GM12878 (cell line): ENCODE data around the gene TENT4B. TPM values are rescaled to one million over a fixed set of nuclear protein-coding genes. Genes with fewer than 3 reads are reported as not detected.

Experiments used
- ATAC-seq: fragments of 200-7000 bp; cut with Tn5 transposase; 3 replicates; pipeline ENCODE4 v1.9.1; 2020; ENCODE audit warnings: mild to moderate bottlenecking, moderate library complexity
- BruUV-seq: library from RNA; stranded (reverse); fragments of 400-500 nt; replicated peaks from 2 replicates; lab custom pipeline; 2021; lab: Mats Ljungman, UMichigan
- CTCF ChIA-PET: fragments of 300-600 bp; sonication (Branson Sonifier 250); formaldehyde crosslinking; extraction: SDS; loops from one replicate; lab custom pipeline; 2021; ENCODE audit warnings: inconsistent platforms; lab: Yijun Ruan, JAX
- POLR2A ChIA-PET: fragments of 350-600 bp; formaldehyde crosslinking; extraction: SDS; loops from one replicate; lab custom pipeline; 2021; ENCODE audit warnings: inconsistent platforms; lab: Charles Lee
- RAD21 ChIA-PET: fragments of 300-600 bp; sonication (Branson Sonifier 250); formaldehyde crosslinking; loops from one replicate; lab custom pipeline; 2023; ENCODE audit warnings: antibody characterized with exemption; ENCODE audit not compliant: unreplicated experiment; lab: Charles Lee
- SMC1A ChIA-PET: fragments of 300-600 bp; sonication (Branson Sonifier 250); formaldehyde crosslinking; loops from one replicate; lab custom pipeline; 2023; ENCODE audit not compliant: unreplicated experiment, uncharacterized antibody; lab: Charles Lee
- DNase-seq: peaks from one replicate; pipeline ENCODE4 v3.0.0-alpha.2; 2011; ENCODE audit warnings: low read depth, low spot score
- FAIRE-seq: peaks from 3 replicates; lab custom pipeline; 2011; peaks lifted over from hg19 to GRCh38; lab: Jason Lieb, UNC
- H2AFZ ChIP-seq: 2 replicates; pipeline ENCODE4 v1.6.0; 2011; ENCODE audit warnings: low read depth, low read length, control low read depth; ENCODE audit not compliant: control insufficient read depth
- H3K27ac ChIP-seq: 2 replicates; pipeline ENCODE4 v1.5.1; 2011; ENCODE audit warnings: control low read depth; ENCODE audit not compliant: control insufficient read depth, insufficient read depth
- H3K27me3 ChIP-seq, 2 experiments: replicated peaks in 1 of 2; 2 replicates each; pipeline versions ENCODE4 v1.6.0 to v1.6.1; 2011; ENCODE audit warnings: low read length in 1 of 2; ENCODE audit not compliant: control insufficient read depth in 2 of 2, insufficient read depth in 2 of 2
- H3K36me3 ChIP-seq, 2 experiments: 2 replicates each; pipeline ENCODE4 v1.5.1; 2011; ENCODE audit warnings: low read length in 1 of 2; ENCODE audit not compliant: control insufficient read depth in 2 of 2, insufficient read depth in 2 of 2
- H3K4me1 ChIP-seq: 2 replicates; pipeline ENCODE4 v1.6.1; 2011; ENCODE audit warnings: mild to moderate bottlenecking, low read length, moderate library complexity, mixed read lengths; ENCODE audit not compliant: control insufficient read depth, insufficient read depth
- H3K4me2 ChIP-seq: 2 replicates; pipeline ENCODE4 v1.6.0; 2011; ENCODE audit warnings: control low read depth; ENCODE audit not compliant: control insufficient read depth, insufficient read depth
- H3K4me3 ChIP-seq: fragments of 200-600 bp; sonication (generic); 2 replicates; pipeline ENCODE4 v1.5.1; 2016
- H3K79me2 ChIP-seq: 2 replicates; pipeline ENCODE4 v1.6.0; 2011; ENCODE audit warnings: low read length; ENCODE audit not compliant: control insufficient read depth, insufficient read depth
- H3K9ac ChIP-seq: 2 replicates; pipeline ENCODE4 v1.8.0; 2011; ENCODE audit warnings: low read length, control low read depth, mixed read lengths; ENCODE audit not compliant: control insufficient read depth, insufficient read depth
- H3K9me3 ChIP-seq: replicated peaks from 3 replicates; pipeline ENCODE4 v1.5.1; 2011; ENCODE audit warnings: mild to moderate bottlenecking, low read length; ENCODE audit not compliant: control insufficient read depth, insufficient read depth
- H4K20me1 ChIP-seq: 2 replicates; pipeline ENCODE4 v1.6.0; 2011; ENCODE audit not compliant: control insufficient read depth, insufficient read depth
- IKZF2 ChIP-seq, 2 experiments: fragments of 450-650 bp; IDR thresholded peaks; 2 replicates each; pipeline ENCODE4 v1.6.1; 2017; ENCODE audit warnings: mild to moderate bottlenecking in 2 of 2, moderate library complexity in 2 of 2
- POLR2AphosphoS5 ChIP-seq: IDR thresholded peaks from 2 replicates; pipeline ENCODE4 v1.6.1; 2011; ENCODE audit warnings: mild to moderate bottlenecking, low read length, inconsistent platforms
- SREBF1 ChIP-seq: IDR thresholded peaks from 2 replicates; pipeline ENCODE4 v1.6.1; 2012; ENCODE audit warnings: mild to moderate bottlenecking, low read length
- SREBF2 ChIP-seq: IDR thresholded peaks from 2 replicates; pipeline ENCODE4 v1.6.1; 2012; ENCODE audit warnings: mild to moderate bottlenecking, low read length
- YY1 ChIP-seq: IDR thresholded peaks from 2 replicates; pipeline ENCODE4 v1.6.1; 2011; ENCODE audit warnings: low read depth, mild to moderate bottlenecking, low read length
- ZNF274 ChIP-seq: IDR thresholded peaks from one replicate; pipeline ENCODE4 v1.8.0; 2011; ENCODE audit not compliant: insufficient read length, insufficient read depth
- WGBS: methylation state at CpG from one replicate; pipeline ENCODE4 v1.1.6; 2016; ENCODE audit warnings: low lambda C conversion rate; ENCODE audit not compliant: insufficient replicate concordance, insufficient coverage; ENCODE audit errors: missing lambda C conversion rate; 5-methylcytosine and 5-hydroxymethylcytosine counted together
- in situ Hi-C: fragments of 300-500 bp; cut with MboI; formaldehyde crosslinking; loops from 9 replicates; pipeline ENCODE4 v1.14.3; 2018; ENCODE audit warnings: mixed read lengths
- intact Hi-C: fragments of 100-400 bp; cut with micrococcal nuclease; formaldehyde crosslinking; loops from one replicate; pipeline ENCODE4 v1.14.2; 2022; ENCODE audit not compliant: unreplicated experiment
- polyA plus RNA-seq, 11 experiments: library from polyadenylated mRNA; depleted of rRNA in 4 of 11; unstranded in 6 of 11; stranded (reverse) in 5 of 11; fragments of >200 nt; fragmentation: Nextera tagmentation in 4 of 11; fragmentation: Illumina TruSeq in 1 of 11; extraction: Ambion mirVana in 4 of 11; extraction: Trizol in 1 of 11; gene quantifications; 1 replicate in 1 of 11; 2 replicates in 10 of 11; pipeline versions ENCODE4 v1.2.1 to v1.2.3, GENCODE V29; 2011 to 2016; ENCODE audit warnings: inconsistent platforms in 2 of 11, missing spikeins in 2 of 11, low read depth in 1 of 11
- total RNA-seq, 4 experiments: library from RNA; depleted of rRNA in 3 of 4; stranded (reverse); fragments of >200 nt in 3 of 4; fragmentation: Illumina TruSeq in 1 of 4; extraction: Trizol in 1 of 4; gene quantifications; 2 replicates each; pipeline versions ENCODE4 v1.2.1 to v1.2.3, GENCODE V29; 2013 to 2021
- TF ChIP-seq, protein P1 (sequence below): fragments of 450-650 bp; conservative IDR thresholded peaks from 2 replicates; pipeline ENCODE4 v1.6.1; 2017; ENCODE audit warnings: mild to moderate bottlenecking, moderate library complexity
- TF ChIP-seq, protein P2 (sequence below): fragments of 450-650 bp; IDR thresholded peaks from 2 replicates; pipeline ENCODE4 v1.6.1; 2016; ENCODE audit warnings: mild to moderate bottlenecking
- TF ChIP-seq, protein P3 (sequence below): IDR thresholded peaks from 2 replicates; pipeline ENCODE4 v1.6.1; 2011; ENCODE audit warnings: low read depth, low read length, improper control_type of control experiment, borderline replicate concordance
- TF ChIP-seq, protein P4 (sequence below), 3 experiments: IDR thresholded peaks in 2 of 3; conservative IDR thresholded peaks in 1 of 3; 2 replicates each; pipeline ENCODE4 v1.5.1; 2011; ENCODE audit warnings: low read depth in 3 of 3, low read length in 3 of 3, mild to moderate bottlenecking in 3 of 3, control low read depth in 2 of 3, moderate library complexity in 2 of 3, inconsistent platforms in 1 of 3, mixed read lengths in 1 of 3; ENCODE audit not compliant: control insufficient read depth in 2 of 3, insufficient read depth in 1 of 3; ENCODE audit errors: extremely low read depth in 1 of 3

The TENT4B gene
- total and polyA plus RNA-seq, 10 of the 15 experiments (the other 5 are each of a cell fraction or from before 2014, with no cell fraction given): 4.4 to 16.7 (median 10.8) TPM

DNA sequence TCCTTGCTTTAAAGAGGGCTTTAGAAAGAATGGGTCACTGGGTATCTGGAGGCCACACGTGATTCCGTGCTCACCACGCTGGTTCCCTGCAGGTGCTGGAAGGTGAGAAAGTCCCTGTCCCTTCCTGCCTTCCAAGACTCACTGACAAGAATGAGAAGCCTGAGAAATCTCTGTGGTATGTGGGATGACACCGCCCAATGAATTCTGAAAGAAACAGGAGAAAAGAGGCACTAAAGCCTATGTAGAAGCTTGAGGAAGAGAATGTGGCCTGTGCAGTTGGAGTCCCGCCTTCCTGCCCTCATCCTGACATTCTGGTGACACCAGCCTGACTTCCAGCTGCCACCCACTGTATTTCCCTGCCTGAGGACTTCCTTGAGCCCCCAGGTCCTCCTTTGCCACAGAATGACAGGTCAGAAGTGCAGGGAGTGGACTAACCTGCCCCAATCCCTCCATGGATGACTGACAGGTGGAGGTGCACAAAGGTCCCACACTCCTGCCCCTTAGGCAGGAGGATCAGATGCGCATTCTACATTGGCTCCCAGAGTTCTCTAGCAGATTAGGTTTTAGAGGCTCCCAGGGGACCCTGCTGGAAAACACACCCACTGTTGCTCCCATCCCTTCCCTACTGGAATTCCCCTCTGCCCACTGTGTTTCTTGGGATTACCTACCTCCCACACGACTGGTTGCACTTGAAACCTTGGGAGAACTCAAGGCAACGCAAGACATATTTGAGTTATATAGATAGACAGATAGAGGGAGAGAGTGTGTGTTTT, 38.6 kb upstream of the TENT4B start:
- ChIA-PET POLR2A (no interaction called here), RAD21 (no interaction called here), CTCF (no interaction called here), SMC1A (no interaction called here)
- Histone ChIP-seq H3K4me2 (no peak overlapping the region), H3K4me3 (no peak overlapping the region), H3K27me3 (no peaks in the 10 kb centered on the region), H3K9ac (no peak overlapping the region), H3K4me1 (no peaks in the 10 kb centered on the region), H3K79me2 (no peaks in the 10 kb centered on the region), H3K27ac (no peak overlapping the region), H3K9me3 (no peaks in the 10 kb centered on the region), H2AFZ (no peak overlapping the region), H4K20me1 (no peaks in the 10 kb centered on the region), H3K36me3 (no peaks in the 10 kb centered on the region)
- TF ChIP-seq, protein P1, sequence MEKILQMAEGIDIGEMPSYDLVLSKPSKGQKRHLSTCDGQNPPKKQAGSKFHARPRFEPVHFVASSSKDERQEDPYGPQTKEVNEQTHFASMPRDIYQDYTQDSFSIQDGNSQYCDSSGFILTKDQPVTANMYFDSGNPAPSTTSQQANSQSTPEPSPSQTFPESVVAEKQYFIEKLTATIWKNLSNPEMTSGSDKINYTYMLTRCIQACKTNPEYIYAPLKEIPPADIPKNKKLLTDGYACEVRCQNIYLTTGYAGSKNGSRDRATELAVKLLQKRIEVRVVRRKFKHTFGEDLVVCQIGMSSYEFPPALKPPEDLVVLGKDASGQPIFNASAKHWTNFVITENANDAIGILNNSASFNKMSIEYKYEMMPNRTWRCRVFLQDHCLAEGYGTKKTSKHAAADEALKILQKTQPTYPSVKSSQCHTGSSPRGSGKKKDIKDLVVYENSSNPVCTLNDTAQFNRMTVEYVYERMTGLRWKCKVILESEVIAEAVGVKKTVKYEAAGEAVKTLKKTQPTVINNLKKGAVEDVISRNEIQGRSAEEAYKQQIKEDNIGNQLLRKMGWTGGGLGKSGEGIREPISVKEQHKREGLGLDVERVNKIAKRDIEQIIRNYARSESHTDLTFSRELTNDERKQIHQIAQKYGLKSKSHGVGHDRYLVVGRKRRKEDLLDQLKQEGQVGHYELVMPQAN: no peak
- TF ChIP-seq SREBF1 (no peak), ZNF274 (no peak), SREBF2 (no peak), IKZF2 (IDR thresholded peaks at IDR 0.05) (no peak), POLR2AphosphoS5 (no peak), YY1 (no peak)
- TF ChIP-seq, protein P2, sequence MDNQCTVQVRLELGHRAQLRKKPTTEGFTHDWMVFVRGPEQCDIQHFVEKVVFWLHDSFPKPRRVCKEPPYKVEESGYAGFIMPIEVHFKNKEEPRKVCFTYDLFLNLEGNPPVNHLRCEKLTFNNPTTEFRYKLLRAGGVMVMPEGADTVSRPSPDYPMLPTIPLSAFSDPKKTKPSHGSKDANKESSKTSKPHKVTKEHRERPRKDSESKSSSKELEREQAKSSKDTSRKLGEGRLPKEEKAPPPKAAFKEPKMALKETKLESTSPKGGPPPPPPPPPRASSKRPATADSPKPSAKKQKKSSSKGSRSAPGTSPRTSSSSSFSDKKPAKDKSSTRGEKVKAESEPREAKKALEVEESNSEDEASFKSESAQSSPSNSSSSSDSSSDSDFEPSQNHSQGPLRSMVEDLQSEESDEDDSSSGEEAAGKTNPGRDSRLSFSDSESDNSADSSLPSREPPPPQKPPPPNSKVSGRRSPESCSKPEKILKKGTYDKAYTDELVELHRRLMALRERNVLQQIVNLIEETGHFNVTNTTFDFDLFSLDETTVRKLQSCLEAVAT: no peak
- TF ChIP-seq, protein P3, sequence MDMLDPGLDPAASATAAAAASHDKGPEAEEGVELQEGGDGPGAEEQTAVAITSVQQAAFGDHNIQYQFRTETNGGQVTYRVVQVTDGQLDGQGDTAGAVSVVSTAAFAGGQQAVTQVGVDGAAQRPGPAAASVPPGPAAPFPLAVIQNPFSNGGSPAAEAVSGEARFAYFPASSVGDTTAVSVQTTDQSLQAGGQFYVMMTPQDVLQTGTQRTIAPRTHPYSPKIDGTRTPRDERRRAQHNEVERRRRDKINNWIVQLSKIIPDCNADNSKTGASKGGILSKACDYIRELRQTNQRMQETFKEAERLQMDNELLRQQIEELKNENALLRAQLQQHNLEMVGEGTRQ: no peak
- TF ChIP-seq, protein P4, sequence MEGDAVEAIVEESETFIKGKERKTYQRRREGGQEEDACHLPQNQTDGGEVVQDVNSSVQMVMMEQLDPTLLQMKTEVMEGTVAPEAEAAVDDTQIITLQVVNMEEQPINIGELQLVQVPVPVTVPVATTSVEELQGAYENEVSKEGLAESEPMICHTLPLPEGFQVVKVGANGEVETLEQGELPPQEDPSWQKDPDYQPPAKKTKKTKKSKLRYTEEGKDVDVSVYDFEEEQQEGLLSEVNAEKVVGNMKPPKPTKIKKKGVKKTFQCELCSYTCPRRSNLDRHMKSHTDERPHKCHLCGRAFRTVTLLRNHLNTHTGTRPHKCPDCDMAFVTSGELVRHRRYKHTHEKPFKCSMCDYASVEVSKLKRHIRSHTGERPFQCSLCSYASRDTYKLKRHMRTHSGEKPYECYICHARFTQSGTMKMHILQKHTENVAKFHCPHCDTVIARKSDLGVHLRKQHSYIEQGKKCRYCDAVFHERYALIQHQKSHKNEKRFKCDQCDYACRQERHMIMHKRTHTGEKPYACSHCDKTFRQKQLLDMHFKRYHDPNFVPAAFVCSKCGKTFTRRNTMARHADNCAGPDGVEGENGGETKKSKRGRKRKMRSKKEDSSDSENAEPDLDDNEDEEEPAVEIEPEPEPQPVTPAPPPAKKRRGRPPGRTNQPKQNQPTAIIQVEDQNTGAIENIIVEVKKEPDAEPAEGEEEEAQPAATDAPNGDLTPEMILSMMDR (IDR thresholded peaks at IDR 0.05 in 2 of 3, conservative IDR thresholded peaks at IDR 0.05 in 1 of 3; ENCODE audit: control insufficient read depth in 2 of 3, extremely low read depth in 1 of 3, insufficient read depth in 1 of 3, low read depth in 3 of 3, low read length in 3 of 3): no peak
- ATAC-seq: no peak
- WGBS: 83% methylated on average over 8 of the region's 8 CpGs
- no TSS peak for BruUV-seq
- no peak for DNase-seq
- intact Hi-C loops (no loop called here), in situ Hi-C loops (no loop called here)
- no peak for FAIRE-seq
